Measurements from ENCODE around the gene GMDS.
A peak's percentile ranks its signal among the peaks of the same experiment; 100 is the strongest.

The GMDS gene

GRCh38 chr6:2245103-2245876 lies at the start of gene GMDS:
TSS of gene GMDS (minus strand) at chr6:2245605.
- H3K4me1 ChIP-seq (ENCODE audit: control insufficient read depth, insufficient read depth, low read length): peaks cover 17% of the 10 kb centered on the region
- H3K27ac ChIP-seq (ENCODE audit: low read length): peak within 1 kb of the TSS; percentile 76
- peak within 1 kb of the TSS; percentile 74 to 92 for H3K4me3 ChIP-seq (ENCODE audit: low read length in 2 of 2)
- H3K9ac ChIP-seq (ENCODE audit: low read length in 2 of 2): peak within 1 kb of the TSS; percentile 82 to 97
- H3K9me3 ChIP-seq (ENCODE audit: control insufficient read depth in 2 of 2, low read length in 2 of 2): no peaks in the 10 kb centered on the region
- H3K36me3 ChIP-seq (ENCODE audit: control insufficient read depth in 2 of 2, insufficient read depth in 2 of 2, low read length in 2 of 2): peaks cover 0 to 2% of the 10 kb centered on the region in 2 donors
- no peaks in the 10 kb centered on the region for H3K27me3 ChIP-seq (ENCODE audit: control insufficient read depth in 1 of 2, insufficient read depth in 2 of 2, low read length in 2 of 2)

- Histone ChIP-seq H3K4me3 (ENCODE audit: low read length in 2 of 2) (no peak overlapping the region), H3K9ac (ENCODE audit: low read length in 2 of 2) (no peak overlapping the region), H3K4me1 (ENCODE audit: control insufficient read depth, insufficient read depth, low read length) (no peaks in the 10 kb centered on the region), H3K36me3 (ENCODE audit: control insufficient read depth in 2 of 2, insufficient read depth in 2 of 2, low read length in 2 of 2) (peaks cover 0 to 8% of the 10 kb centered on the region in 2 donors), H3K27me3 (ENCODE audit: control insufficient read depth in 1 of 2, insufficient read depth in 2 of 2, low read length in 2 of 2) (no peaks in the 10 kb centered on the region), H3K27ac (ENCODE audit: low read length) (no peak overlapping the region), H3K9me3 (ENCODE audit: control insufficient read depth in 2 of 2, low read length in 2 of 2) (no peaks in the 10 kb centered on the region)
Observed at GRCh38 chr6:2285510-2285909, 40.1 kb upstream of the GMDS start.

- Histone ChIP-seq H3K9me3 (ENCODE audit: control insufficient read depth in 2 of 2, low read length in 2 of 2) (no peaks in the 10 kb centered on the region), H3K36me3 (ENCODE audit: control insufficient read depth in 2 of 2, insufficient read depth in 2 of 2, low read length in 2 of 2) (peaks cover 9 to 11% of the 10 kb centered on the region in 2 donors), H3K27me3 (ENCODE audit: control insufficient read depth in 1 of 2, insufficient read depth in 2 of 2, low read length in 2 of 2) (no peaks in the 10 kb centered on the region), H3K27ac (ENCODE audit: low read length) (no peak overlapping the region), H3K4me3 (ENCODE audit: low read length in 2 of 2) (no peak overlapping the region), H3K9ac (ENCODE audit: low read length in 2 of 2) (no peak overlapping the region), H3K4me1 (ENCODE audit: control insufficient read depth, insufficient read depth, low read length) (peaks cover 7% of the 10 kb centered on the region)
Observed at GRCh38 chr6:2275892-2276242, 30.5 kb upstream of the GMDS start.

- Histone ChIP-seq H3K9ac (ENCODE audit: low read length in 2 of 2) (peak overlapping the region in 1 of 2 donors; percentile 14), H3K9me3 (ENCODE audit: control insufficient read depth in 2 of 2, low read length in 2 of 2) (no peaks in the 10 kb centered on the region), H3K36me3 (ENCODE audit: control insufficient read depth in 2 of 2, insufficient read depth in 2 of 2, low read length in 2 of 2) (peaks cover 9 to 12% of the 10 kb centered on the region in 2 donors), H3K4me3 (ENCODE audit: low read length in 2 of 2) (no peak overlapping the region), H3K4me1 (ENCODE audit: control insufficient read depth, insufficient read depth, low read length) (peaks cover 7% of the 10 kb centered on the region), H3K27me3 (ENCODE audit: control insufficient read depth in 1 of 2, insufficient read depth in 2 of 2, low read length in 2 of 2) (no peaks in the 10 kb centered on the region), H3K27ac (ENCODE audit: low read length) (peak overlapping the region; percentile 8)
Observed at GRCh38 chr6:2274981-2275891, 29.8 kb upstream of the GMDS start.

- Histone ChIP-seq H3K27me3 (ENCODE audit: control insufficient read depth in 1 of 2, insufficient read depth in 2 of 2, low read length in 2 of 2) (no peaks in the 10 kb centered on the region), H3K9me3 (ENCODE audit: control insufficient read depth in 2 of 2, low read length in 2 of 2) (no peaks in the 10 kb centered on the region), H3K27ac (ENCODE audit: low read length) (no peak overlapping the region), H3K36me3 (ENCODE audit: control insufficient read depth in 2 of 2, insufficient read depth in 2 of 2, low read length in 2 of 2) (peaks cover 9 to 13% of the 10 kb centered on the region in 2 donors), H3K9ac (ENCODE audit: low read length in 2 of 2) (no peak overlapping the region), H3K4me3 (ENCODE audit: low read length in 2 of 2) (no peak overlapping the region), H3K4me1 (ENCODE audit: control insufficient read depth, insufficient read depth, low read length) (peaks cover 7% of the 10 kb centered on the region)
Observed at GRCh38 chr6:2272696-2273095, 27.3 kb upstream of the GMDS start.

GRCh38 chr6:2270054-2270453 lies 24.6 kb upstream of the GMDS start:
- H3K9ac ChIP-seq (ENCODE audit: low read length in 2 of 2): no peak overlapping the region
- H3K4me1 ChIP-seq (ENCODE audit: control insufficient read depth, insufficient read depth, low read length): peaks cover 5% of the 10 kb centered on the region
- H3K9me3 ChIP-seq (ENCODE audit: control insufficient read depth in 2 of 2, low read length in 2 of 2): no peaks in the 10 kb centered on the region
- H3K27ac ChIP-seq (ENCODE audit: low read length): no peak overlapping the region
- H3K4me3 ChIP-seq (ENCODE audit: low read length in 2 of 2): no peak overlapping the region
- H3K27me3 ChIP-seq (ENCODE audit: control insufficient read depth in 1 of 2, insufficient read depth in 2 of 2, low read length in 2 of 2): no peaks in the 10 kb centered on the region
- peaks cover 9 to 13% of the 10 kb centered on the region in 2 donors for H3K36me3 ChIP-seq (ENCODE audit: control insufficient read depth in 2 of 2, insufficient read depth in 2 of 2, low read length in 2 of 2)

GRCh38 chr6:2266841-2267240 lies 21.4 kb upstream of the GMDS start:
- Histone ChIP-seq H3K4me3 (ENCODE audit: low read length in 2 of 2) (no peak overlapping the region), H3K27ac (ENCODE audit: low read length) (no peak overlapping the region), H3K27me3 (ENCODE audit: control insufficient read depth in 1 of 2, insufficient read depth in 2 of 2, low read length in 2 of 2) (no peaks in the 10 kb centered on the region), H3K36me3 (ENCODE audit: control insufficient read depth in 2 of 2, insufficient read depth in 2 of 2, low read length in 2 of 2) (peaks cover 4 to 11% of the 10 kb centered on the region in 2 donors), H3K4me1 (ENCODE audit: control insufficient read depth, insufficient read depth, low read length) (no peaks in the 10 kb centered on the region), H3K9ac (ENCODE audit: low read length in 2 of 2) (no peak overlapping the region), H3K9me3 (ENCODE audit: control insufficient read depth in 2 of 2, low read length in 2 of 2) (no peaks in the 10 kb centered on the region)

- H3K4me1 ChIP-seq (ENCODE audit: control insufficient read depth, insufficient read depth, low read length): no peaks in the 10 kb centered on the region
- H3K4me3 ChIP-seq (ENCODE audit: low read length in 2 of 2): no peak overlapping the region
- peaks cover 4 to 11% of the 10 kb centered on the region in 2 donors for H3K36me3 ChIP-seq (ENCODE audit: control insufficient read depth in 2 of 2, insufficient read depth in 2 of 2, low read length in 2 of 2)
- H3K9me3 ChIP-seq (ENCODE audit: control insufficient read depth in 2 of 2, low read length in 2 of 2): no peaks in the 10 kb centered on the region
- H3K27ac ChIP-seq (ENCODE audit: low read length): no peak overlapping the region
- H3K27me3 ChIP-seq (ENCODE audit: control insufficient read depth in 1 of 2, insufficient read depth in 2 of 2, low read length in 2 of 2): no peaks in the 10 kb centered on the region
- no peak overlapping the region for H3K9ac ChIP-seq (ENCODE audit: low read length in 2 of 2)
Observed at GRCh38 chr6:2266031-2266795, 20.8 kb upstream of the GMDS start.

GRCh38 chr6:2264932-2265331 lies 19.5 kb upstream of the GMDS start:
- Histone ChIP-seq H3K4me3 (ENCODE audit: low read length in 2 of 2) (no peak overlapping the region), H3K9ac (ENCODE audit: low read length in 2 of 2) (no peak overlapping the region), H3K36me3 (ENCODE audit: control insufficient read depth in 2 of 2, insufficient read depth in 2 of 2, low read length in 2 of 2) (peaks cover 4 to 6% of the 10 kb centered on the region in 2 donors), H3K9me3 (ENCODE audit: control insufficient read depth in 2 of 2, low read length in 2 of 2) (no peaks in the 10 kb centered on the region), H3K27ac (ENCODE audit: low read length) (no peak overlapping the region), H3K27me3 (ENCODE audit: control insufficient read depth in 1 of 2, insufficient read depth in 2 of 2, low read length in 2 of 2) (no peaks in the 10 kb centered on the region), H3K4me1 (ENCODE audit: control insufficient read depth, insufficient read depth, low read length) (no peaks in the 10 kb centered on the region)

- Histone ChIP-seq H3K4me1 (ENCODE audit: control insufficient read depth, insufficient read depth, low read length) (no peaks in the 10 kb centered on the region), H3K36me3 (ENCODE audit: control insufficient read depth in 2 of 2, insufficient read depth in 2 of 2, low read length in 2 of 2) (peaks cover 4 to 6% of the 10 kb centered on the region in 2 donors), H3K4me3 (ENCODE audit: low read length in 2 of 2) (no peak overlapping the region), H3K9me3 (ENCODE audit: control insufficient read depth in 2 of 2, low read length in 2 of 2) (no peaks in the 10 kb centered on the region), H3K27ac (ENCODE audit: low read length) (no peak overlapping the region), H3K27me3 (ENCODE audit: control insufficient read depth in 1 of 2, insufficient read depth in 2 of 2, low read length in 2 of 2) (no peaks in the 10 kb centered on the region), H3K9ac (ENCODE audit: low read length in 2 of 2) (no peak overlapping the region)
Observed at GRCh38 chr6:2263896-2264295, 18.5 kb upstream of the GMDS start.
